LNCaP clone FGC (cell line): ENCODE data around the gene SLC6A9.

Experiments used
- DNase-seq: peaks from one replicate; pipeline ENCODE4 v3.0.0-alpha.2; 2011; ENCODE audit warnings: low read depth
- H3K4me3 ChIP-seq: 2 replicates; pipeline ENCODE4 v1.5.1; 2011; ENCODE audit warnings: mild to moderate bottlenecking, low read depth, low read length, control low read depth
- TF ChIP-seq, protein P1 (sequence below): IDR thresholded peaks from 2 replicates; pipeline ENCODE4 v1.5.1; 2012; ENCODE audit warnings: mild to moderate bottlenecking; ENCODE audit not compliant: control insufficient read depth, insufficient read depth; ENCODE audit errors: extremely low read depth

SLC6A9 gene

DNA sequence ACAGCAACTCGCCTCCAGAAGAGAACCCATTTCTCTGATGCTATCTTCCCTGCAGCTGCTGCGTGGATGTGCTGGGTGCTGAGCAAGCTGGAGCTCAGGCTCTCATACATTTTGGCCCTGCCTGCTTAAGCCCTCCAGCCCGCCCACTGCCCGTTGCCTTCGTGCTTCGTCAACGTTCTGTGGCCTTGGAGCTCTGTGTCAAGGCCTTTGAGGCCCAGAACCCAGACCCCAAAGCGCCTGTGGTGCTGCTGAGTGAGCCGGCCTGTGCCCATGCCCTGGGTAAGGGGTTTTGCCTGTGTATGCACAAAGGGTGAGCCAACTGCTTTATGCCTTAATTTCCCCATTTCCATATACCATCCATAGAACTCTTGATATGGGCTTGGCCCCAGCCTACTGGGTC, 60.4 kb downstream of the SLC6A9 start:
- H3K4me3 ChIP-seq = peak overlapping the region; percentile 99
- TF ChIP-seq, protein P1, sequence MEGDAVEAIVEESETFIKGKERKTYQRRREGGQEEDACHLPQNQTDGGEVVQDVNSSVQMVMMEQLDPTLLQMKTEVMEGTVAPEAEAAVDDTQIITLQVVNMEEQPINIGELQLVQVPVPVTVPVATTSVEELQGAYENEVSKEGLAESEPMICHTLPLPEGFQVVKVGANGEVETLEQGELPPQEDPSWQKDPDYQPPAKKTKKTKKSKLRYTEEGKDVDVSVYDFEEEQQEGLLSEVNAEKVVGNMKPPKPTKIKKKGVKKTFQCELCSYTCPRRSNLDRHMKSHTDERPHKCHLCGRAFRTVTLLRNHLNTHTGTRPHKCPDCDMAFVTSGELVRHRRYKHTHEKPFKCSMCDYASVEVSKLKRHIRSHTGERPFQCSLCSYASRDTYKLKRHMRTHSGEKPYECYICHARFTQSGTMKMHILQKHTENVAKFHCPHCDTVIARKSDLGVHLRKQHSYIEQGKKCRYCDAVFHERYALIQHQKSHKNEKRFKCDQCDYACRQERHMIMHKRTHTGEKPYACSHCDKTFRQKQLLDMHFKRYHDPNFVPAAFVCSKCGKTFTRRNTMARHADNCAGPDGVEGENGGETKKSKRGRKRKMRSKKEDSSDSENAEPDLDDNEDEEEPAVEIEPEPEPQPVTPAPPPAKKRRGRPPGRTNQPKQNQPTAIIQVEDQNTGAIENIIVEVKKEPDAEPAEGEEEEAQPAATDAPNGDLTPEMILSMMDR = no peak
- DNase-seq = no peak

DNA sequence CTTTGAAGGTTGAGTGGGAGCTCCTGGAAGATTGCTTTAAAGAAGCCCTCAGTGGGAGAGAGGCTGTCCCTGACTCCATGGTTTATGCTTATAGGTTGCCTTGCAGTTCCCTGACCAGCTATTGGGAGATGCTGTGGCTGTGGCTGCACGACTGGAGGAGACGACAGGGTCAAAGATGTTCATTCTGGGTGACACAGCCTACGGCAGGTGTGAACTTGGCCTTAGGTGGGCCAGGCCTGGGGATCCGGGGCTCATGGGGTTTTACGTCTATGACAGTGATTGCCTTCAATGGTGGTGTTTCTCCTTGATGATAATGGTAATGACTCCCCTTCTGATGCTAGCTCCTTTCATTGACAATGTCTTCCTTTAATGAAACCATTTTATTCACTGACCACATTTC, 60.8 kb downstream of the SLC6A9 start:
- DNase-seq = no peak
- H3K4me3 ChIP-seq = peak overlapping the region; percentile 99
- TF ChIP-seq, protein P1 = no peak

DNA sequence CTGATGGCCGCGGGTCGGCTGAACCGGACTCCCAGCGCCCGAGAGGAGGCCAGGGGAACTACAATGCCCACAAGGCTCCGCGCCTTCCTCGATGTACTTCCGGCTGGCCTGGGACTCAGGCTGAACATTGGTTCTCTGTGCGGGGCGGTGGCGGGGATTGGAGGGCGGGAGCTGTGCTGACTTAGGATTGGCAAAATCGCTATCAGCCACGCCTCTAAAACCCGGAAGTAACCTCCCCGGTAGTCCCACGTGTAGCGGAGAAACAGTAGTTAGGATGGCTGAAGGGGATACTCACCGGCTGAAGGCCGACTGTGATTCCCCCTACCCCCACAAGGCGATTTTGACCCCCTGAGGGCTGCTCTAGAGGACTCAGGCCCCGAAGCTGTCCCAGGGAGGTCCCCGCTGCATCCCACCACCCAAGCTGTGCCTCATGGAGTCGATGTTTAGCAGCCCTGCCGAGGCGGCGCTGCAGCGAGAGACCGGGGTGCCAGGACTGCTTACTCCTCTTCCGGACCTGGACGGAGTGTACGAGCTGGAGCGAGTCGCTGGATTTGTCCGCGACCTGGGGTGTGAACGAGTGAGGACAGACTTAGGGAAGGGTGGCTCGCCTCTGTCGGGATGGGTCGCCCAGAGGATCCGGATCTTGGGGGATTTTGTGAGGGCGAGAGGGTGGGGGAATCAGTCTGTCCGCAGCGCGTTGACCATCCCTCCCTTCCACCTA, 61.4 kb downstream of the SLC6A9 start, which contains the start of gene DPH2:
TSS of gene DPH2 (plus strand) at position 265 of the 721 bp plus-strand sequence. CDS start at position 431, 166 bp downstream.
- TF ChIP-seq, protein P1 = no peak
- H3K4me3 ChIP-seq = peak within 1 kb of the TSS; percentile 99
- DNase-seq = peak; percentile 94

DNA sequence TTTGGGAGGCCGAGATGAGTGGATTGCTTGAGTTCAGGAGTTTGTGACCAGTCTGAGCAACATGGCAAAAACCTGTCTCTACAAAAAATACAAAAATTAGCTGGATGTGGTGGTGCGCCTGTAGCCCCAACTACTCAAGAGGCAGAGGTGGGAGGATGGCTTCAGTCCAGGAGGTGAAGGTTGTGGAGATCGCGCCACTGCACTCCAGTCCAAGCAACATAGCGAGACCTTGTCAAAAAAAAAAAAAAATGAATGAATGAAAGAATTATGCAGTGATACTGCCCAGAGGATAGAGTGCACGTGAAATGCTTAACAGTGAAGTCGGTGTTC, 61.9 kb downstream of the SLC6A9 start:
- H3K4me3 ChIP-seq = peak overlapping the region; percentile 99; the same call in 1 of the 2 replicates
- TF ChIP-seq, protein P1 = no peak
- DNase-seq = no peak

DNA sequence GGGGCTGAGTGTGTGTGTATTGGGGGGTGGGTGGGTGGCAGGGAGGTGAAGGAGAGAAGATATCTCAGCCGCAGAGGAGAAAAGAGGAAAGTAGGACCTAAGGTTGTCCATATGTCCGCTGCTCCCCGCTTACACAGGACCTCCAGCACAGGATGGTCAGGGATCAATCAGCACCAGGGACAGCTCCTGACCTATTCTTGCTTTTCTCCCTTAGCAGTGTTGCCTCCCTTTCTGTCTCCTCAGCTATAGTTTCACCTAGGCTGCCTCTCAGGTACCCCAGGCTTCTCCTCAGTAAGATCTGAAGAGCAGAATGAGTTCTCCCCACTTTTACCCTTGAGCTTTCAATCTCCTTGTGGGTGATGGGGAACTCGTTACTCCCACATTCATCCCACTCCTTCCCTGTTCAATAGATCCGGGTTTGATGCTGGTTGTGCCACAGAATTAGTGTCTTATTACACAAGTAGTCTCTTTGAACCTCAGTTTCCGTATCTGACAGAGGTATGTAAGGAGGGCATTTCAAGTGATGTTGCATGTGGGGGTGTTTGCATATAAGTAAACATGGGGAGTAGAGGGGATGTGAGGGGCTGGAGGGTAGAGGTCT, 62.8 kb downstream of the SLC6A9 start:
- H3K4me3 ChIP-seq = no peak overlapping the region
- no peak for DNase-seq
- TF ChIP-seq, protein P1 = no peak

DNA sequence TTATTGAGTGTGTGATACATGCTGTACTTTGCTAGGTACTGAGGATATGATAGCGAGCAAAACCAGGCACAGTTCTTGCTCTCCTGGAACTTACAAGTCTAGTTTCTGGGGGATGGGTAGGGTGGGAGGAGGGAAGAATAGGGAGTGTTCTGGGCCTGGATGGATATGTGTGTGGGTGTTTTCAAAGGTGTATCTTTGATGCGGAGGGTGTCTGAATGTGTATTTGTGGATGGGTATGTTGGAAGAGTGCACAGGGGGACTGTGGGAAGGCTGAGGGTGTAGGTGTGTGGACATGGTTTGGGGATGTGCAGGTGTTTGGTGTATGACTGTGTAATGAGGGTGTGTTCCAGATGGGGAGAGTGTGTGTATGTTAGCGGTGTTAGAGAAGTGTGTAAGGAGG, 65.9 kb downstream of the SLC6A9 start:
- TF ChIP-seq, protein P1 = no peak
- no peak for DNase-seq
- no peak overlapping the region for H3K4me3 ChIP-seq
